Measurements from ENCODE around the gene STAM2.

The STAM2 gene

GRCh38 chr2:152088006-152088405, 87.6 kb downstream of the STAM2 start:
- Histone ChIP-seq H3K36me3 (ENCODE audit: insufficient read depth, low read length) (no peaks in the 10 kb centered on the region), H3K4me1 (ENCODE audit: insufficient read depth, low read length) (no peaks in the 10 kb centered on the region), H3K9ac (ENCODE audit: low read length) (no peak overlapping the region), H3K9me3 (ENCODE audit: low read length) (no peaks in the 10 kb centered on the region), H3K4me3 (ENCODE audit: low read depth in 1 of 2, low read length in 2 of 2) (no peak overlapping the region), H3K27ac (ENCODE audit: low read depth, low read length) (no peak overlapping the region), H3K27me3 (ENCODE audit: control insufficient read depth in 1 of 2, insufficient read depth in 2 of 2, low read length in 2 of 2) (no peaks in the 10 kb centered on the region)

GRCh38 chr2:152086231-152086630, 89.3 kb downstream of the STAM2 start:
- H3K27me3 ChIP-seq (ENCODE audit: control insufficient read depth in 1 of 2, insufficient read depth in 2 of 2, low read length in 2 of 2): no peaks in the 10 kb centered on the region
- H3K4me1 ChIP-seq (ENCODE audit: insufficient read depth, low read length): no peaks in the 10 kb centered on the region
- no peak overlapping the region for H3K9ac ChIP-seq (ENCODE audit: low read length)
- no peaks in the 10 kb centered on the region for H3K9me3 ChIP-seq (ENCODE audit: low read length)
- no peaks in the 10 kb centered on the region for H3K36me3 ChIP-seq (ENCODE audit: insufficient read depth, low read length)
- H3K27ac ChIP-seq (ENCODE audit: low read depth, low read length): no peak overlapping the region
- H3K4me3 ChIP-seq (ENCODE audit: low read depth in 1 of 2, low read length in 2 of 2): no peak overlapping the region

- H3K9ac ChIP-seq (ENCODE audit: low read length): no peak overlapping the region
- no peak overlapping the region for H3K4me3 ChIP-seq (ENCODE audit: low read depth in 1 of 2, low read length in 2 of 2)
- no peaks in the 10 kb centered on the region for H3K9me3 ChIP-seq (ENCODE audit: low read length)
- no peaks in the 10 kb centered on the region for H3K4me1 ChIP-seq (ENCODE audit: insufficient read depth, low read length)
- no peaks in the 10 kb centered on the region for H3K36me3 ChIP-seq (ENCODE audit: insufficient read depth, low read length)
- no peaks in the 10 kb centered on the region for H3K27me3 ChIP-seq (ENCODE audit: control insufficient read depth in 1 of 2, insufficient read depth in 2 of 2, low read length in 2 of 2)
- H3K27ac ChIP-seq (ENCODE audit: low read depth, low read length): no peak overlapping the region
Observed at GRCh38 chr2:152084076-152084475, 91.5 kb downstream of the STAM2 start.

- Histone ChIP-seq H3K4me1 (ENCODE audit: insufficient read depth, low read length) (no peaks in the 10 kb centered on the region), H3K9ac (ENCODE audit: low read length) (no peak overlapping the region), H3K27me3 (ENCODE audit: control insufficient read depth in 1 of 2, insufficient read depth in 2 of 2, low read length in 2 of 2) (no peaks in the 10 kb centered on the region), H3K36me3 (ENCODE audit: insufficient read depth, low read length) (no peaks in the 10 kb centered on the region), H3K27ac (ENCODE audit: low read depth, low read length) (no peak overlapping the region), H3K9me3 (ENCODE audit: low read length) (no peaks in the 10 kb centered on the region), H3K4me3 (ENCODE audit: low read depth in 1 of 2, low read length in 2 of 2) (no peak overlapping the region)
Observed at GRCh38 chr2:152083202-152083875, 92.2 kb downstream of the STAM2 start.

GRCh38 chr2:152078662-152079061, 96.9 kb downstream of the STAM2 start:
- no peaks in the 10 kb centered on the region for H3K9me3 ChIP-seq (ENCODE audit: low read length)

GRCh38 chr2:152078023-152078422, 97.5 kb downstream of the STAM2 start:
- Histone ChIP-seq H3K27me3 (ENCODE audit: control insufficient read depth in 1 of 2, insufficient read depth in 2 of 2, low read length in 2 of 2) (no peaks in the 10 kb centered on the region), H3K9me3 (ENCODE audit: low read length) (no peaks in the 10 kb centered on the region), H3K9ac (ENCODE audit: low read length) (no peak overlapping the region), H3K4me3 (ENCODE audit: low read depth in 1 of 2, low read length in 2 of 2) (no peak overlapping the region), H3K4me1 (ENCODE audit: insufficient read depth, low read length) (no peaks in the 10 kb centered on the region), H3K27ac (ENCODE audit: low read depth, low read length) (no peak overlapping the region), H3K36me3 (ENCODE audit: insufficient read depth, low read length) (no peaks in the 10 kb centered on the region)

More at GRCh38 chr2:152078662-152079061, 96.9 kb downstream of the STAM2 start:
- Histone ChIP-seq H3K27ac (ENCODE audit: low read depth, low read length) (no peak overlapping the region), H3K4me1 (ENCODE audit: insufficient read depth, low read length) (no peaks in the 10 kb centered on the region), H3K9ac (ENCODE audit: low read length) (no peak overlapping the region), H3K4me3 (ENCODE audit: low read depth in 1 of 2, low read length in 2 of 2) (no peak overlapping the region), H3K27me3 (ENCODE audit: control insufficient read depth in 1 of 2, insufficient read depth in 2 of 2, low read length in 2 of 2) (no peaks in the 10 kb centered on the region), H3K36me3 (ENCODE audit: insufficient read depth, low read length) (no peaks in the 10 kb centered on the region)

- Histone ChIP-seq H3K27ac (ENCODE audit: low read depth, low read length) (no peak overlapping the region), H3K9ac (ENCODE audit: low read length) (no peak overlapping the region), H3K36me3 (ENCODE audit: insufficient read depth, low read length) (no peaks in the 10 kb centered on the region), H3K9me3 (ENCODE audit: low read length) (no peaks in the 10 kb centered on the region), H3K4me1 (ENCODE audit: insufficient read depth, low read length) (no peaks in the 10 kb centered on the region), H3K4me3 (ENCODE audit: low read depth in 1 of 2, low read length in 2 of 2) (no peak overlapping the region), H3K27me3 (ENCODE audit: control insufficient read depth in 1 of 2, insufficient read depth in 2 of 2, low read length in 2 of 2) (no peaks in the 10 kb centered on the region)
Observed at GRCh38 chr2:152075461-152076050, 100.0 kb downstream of the STAM2 start.

GRCh38 chr2:152072011-152072410, 103.6 kb downstream of the STAM2 start:
- no peaks in the 10 kb centered on the region for H3K9me3 ChIP-seq (ENCODE audit: low read length)
- H3K4me3 ChIP-seq (ENCODE audit: low read depth in 1 of 2, low read length in 2 of 2): no peak overlapping the region
- H3K4me1 ChIP-seq (ENCODE audit: insufficient read depth, low read length): no peaks in the 10 kb centered on the region
- H3K36me3 ChIP-seq (ENCODE audit: insufficient read depth, low read length): no peaks in the 10 kb centered on the region
- no peak overlapping the region for H3K9ac ChIP-seq (ENCODE audit: low read length)
- no peak overlapping the region for H3K27ac ChIP-seq (ENCODE audit: low read depth, low read length)
- no peaks in the 10 kb centered on the region for H3K27me3 ChIP-seq (ENCODE audit: control insufficient read depth in 1 of 2, insufficient read depth in 2 of 2, low read length in 2 of 2)

GRCh38 chr2:152071518-152071917, 104.0 kb downstream of the STAM2 start:
- Histone ChIP-seq H3K36me3 (ENCODE audit: insufficient read depth, low read length) (no peaks in the 10 kb centered on the region), H3K9me3 (ENCODE audit: low read length) (no peaks in the 10 kb centered on the region), H3K9ac (ENCODE audit: low read length) (no peak overlapping the region), H3K27me3 (ENCODE audit: control insufficient read depth in 1 of 2, insufficient read depth in 2 of 2, low read length in 2 of 2) (no peaks in the 10 kb centered on the region), H3K4me3 (ENCODE audit: low read depth in 1 of 2, low read length in 2 of 2) (no peak overlapping the region), H3K27ac (ENCODE audit: low read depth, low read length) (no peak overlapping the region), H3K4me1 (ENCODE audit: insufficient read depth, low read length) (no peaks in the 10 kb centered on the region)

GRCh38 chr2:152071092-152071491, 104.5 kb downstream of the STAM2 start:
- Histone ChIP-seq H3K4me1 (ENCODE audit: insufficient read depth, low read length) (no peaks in the 10 kb centered on the region), H3K36me3 (ENCODE audit: insufficient read depth, low read length) (no peaks in the 10 kb centered on the region), H3K27ac (ENCODE audit: low read depth, low read length) (no peak overlapping the region), H3K9me3 (ENCODE audit: low read length) (no peaks in the 10 kb centered on the region), H3K9ac (ENCODE audit: low read length) (no peak overlapping the region), H3K4me3 (ENCODE audit: low read depth in 1 of 2, low read length in 2 of 2) (no peak overlapping the region), H3K27me3 (ENCODE audit: control insufficient read depth in 1 of 2, insufficient read depth in 2 of 2, low read length in 2 of 2) (no peaks in the 10 kb centered on the region)

GRCh38 chr2:152068226-152068625, 107.3 kb downstream of the STAM2 start:
- Histone ChIP-seq H3K36me3 (ENCODE audit: insufficient read depth, low read length) (no peaks in the 10 kb centered on the region), H3K27ac (ENCODE audit: low read depth, low read length) (no peak overlapping the region), H3K9ac (ENCODE audit: low read length) (no peak overlapping the region), H3K27me3 (ENCODE audit: control insufficient read depth in 1 of 2, insufficient read depth in 2 of 2, low read length in 2 of 2) (no peaks in the 10 kb centered on the region), H3K4me1 (ENCODE audit: insufficient read depth, low read length) (no peaks in the 10 kb centered on the region), H3K4me3 (ENCODE audit: low read depth in 1 of 2, low read length in 2 of 2) (no peak overlapping the region), H3K9me3 (ENCODE audit: low read length) (no peaks in the 10 kb centered on the region)

GRCh38 chr2:152067823-152068222, 107.7 kb downstream of the STAM2 start:
- Histone ChIP-seq H3K4me3 (ENCODE audit: low read depth in 1 of 2, low read length in 2 of 2) (no peak overlapping the region), H3K36me3 (ENCODE audit: insufficient read depth, low read length) (no peaks in the 10 kb centered on the region), H3K27me3 (ENCODE audit: control insufficient read depth in 1 of 2, insufficient read depth in 2 of 2, low read length in 2 of 2) (no peaks in the 10 kb centered on the region), H3K27ac (ENCODE audit: low read depth, low read length) (no peak overlapping the region), H3K9me3 (ENCODE audit: low read length) (no peaks in the 10 kb centered on the region), H3K4me1 (ENCODE audit: insufficient read depth, low read length) (no peaks in the 10 kb centered on the region), H3K9ac (ENCODE audit: low read length) (no peak overlapping the region)
